GM12891 (cell line): Measurements from ENCODE around the gene STAM.

Experiments
- POLR2A ChIP-seq: IDR thresholded peaks from 2 replicates; pipeline ENCODE4 v1.6.1; 2011; ENCODE audit warnings: low read depth, low read length, control low read depth
- SPI1 ChIP-seq: IDR thresholded peaks from 2 replicates; pipeline ENCODE4 v1.6.1; 2011; ENCODE audit warnings: low read depth, low read length, control low read depth

GRCh38 chr10:17637869-17638268 lies 6.1 kb upstream of the STAM start:
- TF ChIP-seq POLR2A: no peak
- no peak for TF ChIP-seq SPI1
